GM18873 (cell line): Measurements from ENCODE around the gene IGIP.

Source experiments
- ATAC-seq: cut with Tn5 transposase; IDR thresholded peaks from one replicate; pipeline ENCODE4 v1.9.1; 2021; ENCODE audit warnings: mild to moderate bottlenecking, moderate library complexity, moderate number of reproducible peaks; ENCODE audit not compliant: unreplicated experiment, low FRiP score

The IGIP gene

GRCh38 chr5:140159014-140159927 is 33.5 kb downstream of the IGIP start:
- no peak for ATAC-seq

- ATAC-seq = no peak
Observed at GRCh38 chr5:140162275-140162674, 36.5 kb downstream of the IGIP start.

- no peak for ATAC-seq
Observed at GRCh38 chr5:140162781-140163180, 37.0 kb downstream of the IGIP start.

GRCh38 chr5:140165101-140165922 is 39.6 kb downstream of the IGIP start:
- no peak for ATAC-seq

GRCh38 chr5:140165923-140166270 is 40.2 kb downstream of the IGIP start:
- ATAC-seq = no peak

- no peak for ATAC-seq
Observed at GRCh38 chr5:140166911-140167310, 41.2 kb downstream of the IGIP start.

GRCh38 chr5:140168371-140168770 is 42.6 kb downstream of the IGIP start:
- ATAC-seq = no peak

- no peak for ATAC-seq
Observed at GRCh38 chr5:140169410-140169809, 43.7 kb downstream of the IGIP start.

GRCh38 chr5:140172483-140172882 is 46.7 kb downstream of the IGIP start:
- ATAC-seq = no peak

- ATAC-seq = no peak
Observed at GRCh38 chr5:140174014-140174413, 48.3 kb downstream of the IGIP start.

GRCh38 chr5:140174465-140175366 is 49.0 kb downstream of the IGIP start, which contains the start of gene CYSTM1:
Gene CYSTM1, plus strand, starts transcription at chr5:140175188. Its CDS starts 19,278 bp downstream, at chr5:140194466.
- ATAC-seq = peak; percentile 83

GRCh38 chr5:140175367-140176030 is 49.8 kb downstream of the IGIP start:
- ATAC-seq = peak; percentile 26

- ATAC-seq = no peak
Observed at GRCh38 chr5:140176031-140176387, 50.3 kb downstream of the IGIP start.

- ATAC-seq = no peak
Observed at GRCh38 chr5:140178086-140178410, 52.3 kb downstream of the IGIP start.

GRCh38 chr5:140178482-140179116 is 52.9 kb downstream of the IGIP start:
- ATAC-seq = no peak
